ENCODE results near the gene TIGD3.

The TIGD3 gene

DNA sequence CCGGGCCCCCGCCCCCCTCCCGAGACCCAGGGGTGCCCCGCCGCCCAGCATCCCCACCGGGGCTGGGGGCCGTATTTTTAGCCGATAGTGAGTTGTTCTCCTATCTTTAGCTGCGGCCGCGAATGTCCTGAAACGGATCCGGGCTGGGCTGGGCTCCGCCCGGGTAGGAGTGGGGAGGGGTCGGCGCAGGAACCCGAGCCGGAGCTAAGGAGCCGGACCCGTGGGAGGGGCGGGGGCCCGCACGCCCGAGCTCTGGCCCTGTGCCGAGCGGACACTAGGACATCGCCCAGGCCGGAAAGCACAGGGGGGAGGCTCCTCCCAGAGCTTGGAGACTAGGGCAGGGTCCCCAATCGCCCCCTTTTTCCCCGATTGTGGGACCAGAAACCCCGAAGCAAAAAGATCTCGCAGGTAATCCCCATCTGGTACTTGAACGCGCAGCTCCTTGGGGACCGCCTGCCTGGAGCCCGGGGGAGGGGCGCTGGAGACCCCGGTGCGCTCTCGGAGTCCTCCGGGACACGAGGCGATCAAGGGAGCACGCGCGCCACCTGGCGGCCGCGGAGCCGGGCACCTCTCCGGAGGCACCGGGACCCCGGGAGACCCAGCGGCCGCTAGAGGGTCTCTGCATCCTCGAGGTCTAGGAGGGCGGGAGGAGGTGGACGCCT, 39.2 kb upstream of the TIGD3 start:
- DNase-seq (ENCODE audit: low read depth) = peak; percentile 91
- peak overlapping the region; percentile 93 for H3K9ac ChIP-seq (ENCODE audit: low read length)
- H3K27me3 ChIP-seq (replicated peaks; ENCODE audit: control insufficient read depth, insufficient read depth, low read length) = no peaks in the 10 kb centered on the region
- peak overlapping the region; percentile 97 for H3K4me3 ChIP-seq (ENCODE audit: low read length)
- H3K9me3 ChIP-seq (ENCODE audit: control insufficient read depth, low read length) = no peaks in the 10 kb centered on the region
- peaks cover 49% of the 10 kb centered on the region for H3K4me1 ChIP-seq (ENCODE audit: control insufficient read depth, insufficient read depth, low read length)
- peaks cover 3% of the 10 kb centered on the region for H3K36me3 ChIP-seq (ENCODE audit: control insufficient read depth, insufficient read depth, low read length, severe bottlenecking)

DNA sequence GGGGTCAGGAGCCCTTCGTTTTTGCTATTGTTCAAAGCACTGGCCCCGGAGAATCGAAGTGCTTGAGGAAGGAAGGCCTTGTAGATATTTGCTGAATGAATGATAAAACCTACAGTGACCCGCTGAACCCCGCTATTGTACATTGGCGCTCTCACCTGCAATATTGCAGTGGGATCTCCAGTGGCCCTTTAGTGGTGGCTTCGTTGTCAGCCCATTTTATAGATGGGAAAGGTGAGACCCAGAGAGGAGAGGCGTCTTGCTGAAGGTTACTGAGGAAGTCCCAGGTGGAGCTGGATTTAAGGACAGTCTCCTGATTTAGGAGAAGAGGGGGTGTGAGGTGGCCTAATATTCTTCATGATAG, 38.7 kb upstream of the TIGD3 start:
- H3K4me3 ChIP-seq (ENCODE audit: low read length) = peak overlapping the region; percentile 97
- H3K9me3 ChIP-seq (ENCODE audit: control insufficient read depth, low read length) = no peaks in the 10 kb centered on the region
- H3K9ac ChIP-seq (ENCODE audit: low read length) = peak overlapping the region; percentile 93
- no peak for DNase-seq (ENCODE audit: low read depth)
- H3K36me3 ChIP-seq (ENCODE audit: control insufficient read depth, insufficient read depth, low read length, severe bottlenecking) = peaks cover 9% of the 10 kb centered on the region
- H3K4me1 ChIP-seq (ENCODE audit: control insufficient read depth, insufficient read depth, low read length) = peaks cover 44% of the 10 kb centered on the region
- H3K27me3 ChIP-seq (replicated peaks; ENCODE audit: control insufficient read depth, insufficient read depth, low read length) = no peaks in the 10 kb centered on the region

- H3K4me1 ChIP-seq (ENCODE audit: control insufficient read depth, insufficient read depth, low read length) = peaks cover 39% of the 10 kb centered on the region
- no peaks in the 10 kb centered on the region for H3K9me3 ChIP-seq (ENCODE audit: control insufficient read depth, low read length)
- peak; percentile 99 for DNase-seq (ENCODE audit: low read depth)
- no peaks in the 10 kb centered on the region for H3K27me3 ChIP-seq (replicated peaks; ENCODE audit: control insufficient read depth, insufficient read depth, low read length)
- H3K4me3 ChIP-seq (ENCODE audit: low read length) = peak overlapping the region; percentile 97
- H3K9ac ChIP-seq (ENCODE audit: low read length) = peak overlapping the region; percentile 93
- peaks cover 14% of the 10 kb centered on the region for H3K36me3 ChIP-seq (ENCODE audit: control insufficient read depth, insufficient read depth, low read length, severe bottlenecking)
Observed at GRCh38 chr11:65316227-65317024, 38.1 kb upstream of the TIGD3 start.

- Histone ChIP-seq H3K27me3 (replicated peaks; ENCODE audit: control insufficient read depth, insufficient read depth, low read length) (no peaks in the 10 kb centered on the region), H3K4me3 (ENCODE audit: low read length) (peak overlapping the region; percentile 97), H3K9ac (ENCODE audit: low read length) (peak overlapping the region; percentile 93), H3K9me3 (ENCODE audit: control insufficient read depth, low read length) (no peaks in the 10 kb centered on the region), H3K36me3 (ENCODE audit: control insufficient read depth, insufficient read depth, low read length, severe bottlenecking) (peaks cover 22% of the 10 kb centered on the region), H3K4me1 (ENCODE audit: control insufficient read depth, insufficient read depth, low read length) (peaks cover 40% of the 10 kb centered on the region)
- peak; percentile 81 for DNase-seq (ENCODE audit: low read depth)
Observed at GRCh38 chr11:65317025-65317786, 37.3 kb upstream of the TIGD3 start.

- Histone ChIP-seq H3K4me1 (ENCODE audit: control insufficient read depth, insufficient read depth, low read length) (peaks cover 30% of the 10 kb centered on the region), H3K4me3 (ENCODE audit: low read length) (no peak overlapping the region), H3K27me3 (replicated peaks; ENCODE audit: control insufficient read depth, insufficient read depth, low read length) (no peaks in the 10 kb centered on the region), H3K9me3 (ENCODE audit: control insufficient read depth, low read length) (no peaks in the 10 kb centered on the region), H3K9ac (ENCODE audit: low read length) (no peak overlapping the region), H3K36me3 (ENCODE audit: control insufficient read depth, insufficient read depth, low read length, severe bottlenecking) (peaks cover 35% of the 10 kb centered on the region)
- no peak for DNase-seq (ENCODE audit: low read depth)
Observed at GRCh38 chr11:65320386-65321075, 34.0 kb upstream of the TIGD3 start.

GRCh38 chr11:65321076-65321475, 33.5 kb upstream of the TIGD3 start:
- Histone ChIP-seq H3K9ac (ENCODE audit: low read length) (no peak overlapping the region), H3K36me3 (ENCODE audit: control insufficient read depth, insufficient read depth, low read length, severe bottlenecking) (peaks cover 35% of the 10 kb centered on the region), H3K4me3 (ENCODE audit: low read length) (no peak overlapping the region), H3K4me1 (ENCODE audit: control insufficient read depth, insufficient read depth, low read length) (peaks cover 25% of the 10 kb centered on the region), H3K27me3 (replicated peaks; ENCODE audit: control insufficient read depth, insufficient read depth, low read length) (no peaks in the 10 kb centered on the region), H3K9me3 (ENCODE audit: control insufficient read depth, low read length) (no peaks in the 10 kb centered on the region)
- DNase-seq (ENCODE audit: low read depth) = no peak

DNA sequence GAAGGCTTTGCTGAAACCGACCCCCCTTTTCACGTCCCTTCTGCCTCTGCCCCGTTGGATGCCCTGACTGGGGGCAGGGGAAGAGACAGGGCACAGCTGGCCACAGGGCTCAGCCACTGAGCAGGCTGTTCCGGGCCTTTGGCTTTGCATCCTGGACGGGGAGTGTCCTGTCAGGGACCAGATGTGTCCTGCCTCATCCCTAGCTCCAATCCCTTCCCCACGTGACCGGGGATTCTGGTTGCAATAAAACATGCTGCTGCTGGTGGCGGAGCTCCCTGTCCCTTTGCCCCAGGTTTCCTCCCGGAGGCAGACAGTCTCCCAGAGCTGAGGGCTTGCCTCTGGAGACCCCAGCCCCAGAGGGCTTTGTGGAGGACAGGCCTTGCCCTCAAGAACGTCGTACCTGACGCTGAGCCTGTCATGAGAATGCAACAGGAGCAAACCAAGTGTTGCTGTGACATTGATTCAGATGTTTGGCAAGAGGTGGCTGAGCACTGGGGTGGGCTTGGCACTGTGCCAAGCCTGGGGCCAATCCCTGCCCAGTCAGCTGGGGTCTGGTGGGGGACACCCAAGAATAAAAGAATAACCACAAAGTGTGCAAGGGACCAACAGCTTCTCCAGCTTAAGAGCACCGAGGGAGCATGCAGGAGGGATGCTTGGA, 32.6 kb upstream of the TIGD3 start:
- H3K9me3 ChIP-seq (ENCODE audit: control insufficient read depth, low read length) = no peaks in the 10 kb centered on the region
- no peak overlapping the region for H3K4me3 ChIP-seq (ENCODE audit: low read length)
- H3K36me3 ChIP-seq (ENCODE audit: control insufficient read depth, insufficient read depth, low read length, severe bottlenecking) = peaks cover 35% of the 10 kb centered on the region
- H3K9ac ChIP-seq (ENCODE audit: low read length) = peak overlapping the region; percentile 1
- H3K4me1 ChIP-seq (ENCODE audit: control insufficient read depth, insufficient read depth, low read length) = peaks cover 18% of the 10 kb centered on the region
- no peak for DNase-seq (ENCODE audit: low read depth)
- H3K27me3 ChIP-seq (replicated peaks; ENCODE audit: control insufficient read depth, insufficient read depth, low read length) = no peaks in the 10 kb centered on the region

GRCh38 chr11:65323813-65324212, 30.7 kb upstream of the TIGD3 start:
- H3K4me3 ChIP-seq (ENCODE audit: low read length) = no peak overlapping the region
- no peak overlapping the region for H3K9ac ChIP-seq (ENCODE audit: low read length)
- no peaks in the 10 kb centered on the region for H3K27me3 ChIP-seq (replicated peaks; ENCODE audit: control insufficient read depth, insufficient read depth, low read length)
- no peak for DNase-seq (ENCODE audit: low read depth)
- H3K36me3 ChIP-seq (ENCODE audit: control insufficient read depth, insufficient read depth, low read length, severe bottlenecking) = peaks cover 35% of the 10 kb centered on the region
- H3K9me3 ChIP-seq (ENCODE audit: control insufficient read depth, low read length) = no peaks in the 10 kb centered on the region
- peaks cover 20% of the 10 kb centered on the region for H3K4me1 ChIP-seq (ENCODE audit: control insufficient read depth, insufficient read depth, low read length)

- Histone ChIP-seq H3K4me1 (ENCODE audit: control insufficient read depth, insufficient read depth, low read length) (peaks cover 25% of the 10 kb centered on the region), H3K27me3 (replicated peaks; ENCODE audit: control insufficient read depth, insufficient read depth, low read length) (no peaks in the 10 kb centered on the region), H3K9me3 (ENCODE audit: control insufficient read depth, low read length) (no peaks in the 10 kb centered on the region), H3K4me3 (ENCODE audit: low read length) (no peak overlapping the region), H3K9ac (ENCODE audit: low read length) (no peak overlapping the region), H3K36me3 (ENCODE audit: control insufficient read depth, insufficient read depth, low read length, severe bottlenecking) (peaks cover 30% of the 10 kb centered on the region)
- no peak for DNase-seq (ENCODE audit: low read depth)
Observed at GRCh38 chr11:65325435-65325834, 29.1 kb upstream of the TIGD3 start.

DNA sequence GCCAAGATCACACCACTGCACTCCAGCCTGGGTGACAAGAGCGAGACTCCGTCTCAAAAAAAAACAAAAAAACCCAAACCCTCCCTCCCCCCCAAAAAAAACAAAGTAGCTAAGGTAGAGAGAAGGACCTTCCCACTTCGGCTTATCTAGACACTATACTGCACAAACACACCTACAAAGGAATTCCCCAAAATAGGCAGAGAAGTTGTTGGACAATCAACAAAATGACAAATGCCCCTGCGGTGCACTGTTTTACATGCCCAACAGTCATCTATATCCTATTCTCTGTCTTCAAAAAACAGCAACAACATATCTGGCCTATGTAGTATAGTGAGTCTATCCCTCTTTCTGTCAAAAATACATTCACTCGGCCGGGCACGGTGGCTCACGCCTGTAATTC, 27.5 kb upstream of the TIGD3 start:
- peaks cover 19% of the 10 kb centered on the region for H3K4me1 ChIP-seq (ENCODE audit: control insufficient read depth, insufficient read depth, low read length)
- H3K9ac ChIP-seq (ENCODE audit: low read length) = no peak overlapping the region
- H3K27me3 ChIP-seq (replicated peaks; ENCODE audit: control insufficient read depth, insufficient read depth, low read length) = no peaks in the 10 kb centered on the region
- no peaks in the 10 kb centered on the region for H3K9me3 ChIP-seq (ENCODE audit: control insufficient read depth, low read length)
- no peak for DNase-seq (ENCODE audit: low read depth)
- peaks cover 14% of the 10 kb centered on the region for H3K36me3 ChIP-seq (ENCODE audit: control insufficient read depth, insufficient read depth, low read length, severe bottlenecking)
- H3K4me3 ChIP-seq (ENCODE audit: low read length) = no peak overlapping the region

All from adipocyte (in vitro differentiated cells).